ENCODE results near the gene IL7R.
"Not testable (repeated sequence)": the region's sequence is repeated elsewhere in the genome, so short reads cannot be mapped to it uniquely, and the experiment has no call there.

The IL7R gene

DNA sequence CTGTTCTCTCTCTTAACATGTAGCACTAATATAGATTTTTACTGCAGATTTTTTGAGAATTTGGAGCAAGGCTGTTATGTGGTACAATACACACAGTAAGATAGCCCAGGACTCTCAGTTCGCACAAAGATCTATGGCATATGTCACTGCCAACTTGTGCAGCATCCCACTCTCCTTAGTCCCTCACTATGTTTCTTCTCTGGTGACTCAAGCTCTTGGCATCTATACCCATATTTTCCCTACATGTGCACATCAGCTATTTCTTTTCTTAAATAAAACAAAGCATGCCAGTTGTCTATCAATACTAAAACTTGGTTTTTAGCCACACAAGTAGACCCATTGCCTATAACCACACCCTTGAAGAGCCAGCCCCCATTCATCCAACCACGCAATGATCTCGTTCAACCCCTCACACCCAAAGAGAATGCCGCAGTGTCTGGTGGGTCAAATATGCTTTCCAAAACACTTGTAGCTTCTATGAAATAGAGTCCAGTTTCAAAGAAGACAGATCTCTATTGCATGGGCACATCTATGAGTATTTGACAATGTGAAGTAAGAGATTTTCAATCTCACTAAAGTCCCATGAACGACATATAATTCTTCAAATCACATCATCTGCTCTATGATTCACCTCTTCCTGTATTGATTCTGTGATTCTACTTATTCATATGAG lies 18.2 kb upstream of the IL7R start:
- DNase-seq (ENCODE audit: low read depth in 3 of 3): no peak

DNA sequence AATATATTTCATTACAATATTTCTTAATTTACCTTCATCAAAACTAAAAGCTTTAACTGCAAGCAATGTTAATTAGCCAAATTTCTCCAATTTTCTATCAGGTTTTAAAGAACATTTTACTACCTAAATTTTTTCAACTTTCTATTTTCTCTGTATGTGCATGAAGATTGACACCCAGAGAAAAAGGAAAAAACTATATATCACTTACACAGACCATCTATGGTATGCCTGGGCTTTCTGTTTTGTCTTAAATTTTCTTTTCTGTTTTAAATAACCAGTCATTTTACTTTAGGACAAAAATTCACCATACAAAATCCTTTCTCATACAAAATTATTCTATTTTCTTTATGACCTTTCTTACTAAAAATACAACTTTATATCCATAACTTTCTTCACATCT lies 13.8 kb upstream of the IL7R start:
- DNase-seq (ENCODE audit: low read depth in 3 of 3): no peak

DNA sequence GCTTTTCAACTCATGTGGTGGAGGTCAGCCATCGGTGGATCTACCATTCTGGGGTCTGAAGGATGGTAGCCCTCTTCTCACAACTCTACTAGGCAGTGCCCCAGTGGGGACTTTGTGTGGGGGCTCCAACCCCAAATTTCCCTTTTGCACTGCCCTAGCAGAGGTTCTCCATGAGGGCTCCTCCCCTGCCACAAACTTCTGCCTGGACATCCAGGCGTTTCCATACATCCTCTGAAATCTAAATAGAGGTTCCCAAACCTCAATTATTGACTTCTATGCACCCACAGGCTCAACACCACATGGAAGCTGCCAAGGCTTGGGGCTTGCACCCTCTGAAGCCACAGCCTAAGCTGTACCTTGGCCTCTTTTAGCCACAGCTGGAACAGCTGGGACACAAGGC lies 11.2 kb upstream of the IL7R start:
- DNase-seq (ENCODE audit: low read depth in 3 of 3): not testable (repeated sequence)

DNA sequence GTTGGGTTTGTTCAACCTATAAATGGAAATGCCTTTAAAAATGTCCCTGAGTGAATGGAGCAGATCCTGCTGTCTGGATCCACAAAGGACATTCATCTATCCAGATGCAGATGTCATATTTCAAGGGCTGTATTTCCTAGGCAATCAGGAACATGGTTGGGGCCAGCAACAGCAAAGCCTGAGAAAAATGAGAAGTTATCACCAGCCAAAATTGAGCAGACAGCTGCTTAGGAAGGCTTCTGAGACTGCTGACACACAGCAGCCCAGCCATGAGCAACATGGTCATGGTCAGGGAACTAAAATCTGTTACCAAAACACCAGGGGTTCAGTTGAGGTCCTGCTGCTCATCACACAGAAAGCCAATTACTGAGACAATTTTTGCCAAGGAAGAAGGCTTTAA lies 9.2 kb upstream of the IL7R start:
- DNase-seq (ENCODE audit: low read depth in 3 of 3): no peak

DNA sequence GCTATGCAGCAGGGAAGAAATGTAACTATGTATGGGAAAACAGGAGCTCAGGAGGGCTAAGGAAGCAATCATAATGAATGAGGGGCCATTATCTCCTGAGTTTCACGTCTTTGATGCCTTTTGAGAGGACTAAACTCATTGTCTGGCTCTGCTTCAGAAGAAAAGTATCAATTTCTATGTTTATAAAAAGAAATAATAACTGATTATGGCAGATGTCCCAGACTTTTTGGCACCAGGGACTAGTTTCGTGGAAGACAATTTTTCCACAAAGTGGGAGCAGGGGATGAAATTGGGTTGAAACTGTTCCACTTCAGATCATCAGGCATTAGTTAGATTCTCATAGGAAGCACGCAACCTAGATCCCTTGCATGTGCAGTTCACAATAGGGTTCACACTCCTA lies 8.7 kb upstream of the IL7R start:
- no peak for DNase-seq (ENCODE audit: low read depth in 3 of 3)

DNA sequence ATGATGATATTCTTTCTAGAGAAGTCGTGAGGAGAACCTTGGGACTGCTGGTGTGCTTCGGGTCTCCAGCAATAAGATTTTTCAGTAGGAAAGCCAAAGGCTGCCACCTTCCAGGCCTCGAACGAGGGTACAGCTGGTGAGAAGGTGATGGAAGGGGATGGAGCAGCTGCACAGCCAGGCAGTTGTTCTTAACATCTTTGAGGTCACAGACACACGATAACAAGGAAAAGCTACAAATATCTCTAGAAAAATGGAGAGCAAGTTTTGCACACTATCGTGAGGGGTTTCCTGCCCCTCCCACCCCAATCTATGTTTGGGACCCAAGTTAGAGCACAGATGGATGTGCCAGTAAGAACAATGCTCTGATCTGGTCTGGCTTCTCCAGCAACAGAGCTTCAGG lies 6.8 kb upstream of the IL7R start:
- no peak for DNase-seq (ENCODE audit: low read depth in 3 of 3)

DNA sequence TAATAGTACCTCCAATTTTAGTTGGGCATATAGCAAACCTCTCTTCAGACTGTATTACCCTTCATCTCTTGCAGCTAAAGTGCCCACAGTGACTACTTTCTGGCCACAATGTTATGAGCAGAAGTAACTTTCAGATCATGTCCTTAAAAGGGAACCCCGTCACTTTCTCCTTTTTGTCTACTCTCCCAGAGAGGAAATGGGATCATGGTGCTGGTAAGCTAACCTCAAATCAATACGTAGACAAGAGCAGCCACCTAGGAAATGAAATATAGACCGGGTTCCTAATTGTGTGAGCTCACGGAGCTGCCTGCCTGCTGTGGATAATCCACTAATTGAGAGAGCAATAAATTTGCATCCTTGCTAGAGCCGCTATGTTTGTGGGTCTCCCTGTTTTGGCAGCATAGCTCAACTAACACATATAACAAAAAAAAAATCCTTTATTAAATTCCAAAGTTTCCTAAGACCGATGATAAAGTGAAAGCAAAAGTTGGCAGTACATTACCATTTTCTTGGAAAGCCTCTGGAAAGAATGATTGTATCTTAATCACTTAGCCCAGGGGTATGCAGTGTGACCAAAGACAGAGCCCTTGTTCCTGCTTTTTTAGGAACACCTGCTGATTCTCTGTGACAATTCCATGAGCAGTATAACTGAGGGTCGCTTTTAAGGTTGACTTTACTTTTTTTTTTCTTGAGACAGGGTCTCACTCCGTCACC lies 5.6 kb upstream of the IL7R start:
- no peak for DNase-seq (ENCODE audit: low read depth in 3 of 3)

DNA sequence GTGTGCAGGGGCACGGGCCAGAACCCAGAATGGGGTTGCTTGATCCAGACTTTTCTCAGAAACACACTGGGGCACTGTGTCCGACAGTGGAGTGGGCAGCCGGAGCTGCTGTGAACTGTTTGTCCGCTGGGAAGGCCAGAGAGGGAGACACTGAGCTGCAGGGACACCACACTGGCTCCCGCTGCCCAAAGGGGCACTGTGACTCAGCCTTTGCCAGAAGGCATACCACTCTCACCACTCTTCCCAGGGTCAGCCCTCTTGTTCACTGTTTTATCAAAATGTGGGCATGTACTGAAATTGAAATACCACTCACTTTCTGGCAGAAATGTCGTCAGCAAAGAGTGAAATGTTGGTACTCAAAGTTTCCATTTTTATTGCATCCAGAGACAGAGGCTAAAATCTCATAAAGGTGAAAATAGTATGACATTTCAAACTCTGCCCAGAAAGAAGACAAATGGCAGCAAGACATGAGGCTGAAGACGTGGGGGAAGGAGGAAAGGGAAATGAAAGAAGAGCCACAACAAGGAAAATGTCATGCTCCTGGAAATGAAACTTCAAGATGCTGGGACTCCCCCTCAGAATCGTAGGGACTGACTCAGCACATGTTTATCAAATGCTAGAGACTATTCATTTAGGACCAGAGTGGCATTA lies 4.5 kb upstream of the IL7R start:
- peak in 1 of 3 donors; percentile 36 for DNase-seq (ENCODE audit: low read depth in 3 of 3)

DNA sequence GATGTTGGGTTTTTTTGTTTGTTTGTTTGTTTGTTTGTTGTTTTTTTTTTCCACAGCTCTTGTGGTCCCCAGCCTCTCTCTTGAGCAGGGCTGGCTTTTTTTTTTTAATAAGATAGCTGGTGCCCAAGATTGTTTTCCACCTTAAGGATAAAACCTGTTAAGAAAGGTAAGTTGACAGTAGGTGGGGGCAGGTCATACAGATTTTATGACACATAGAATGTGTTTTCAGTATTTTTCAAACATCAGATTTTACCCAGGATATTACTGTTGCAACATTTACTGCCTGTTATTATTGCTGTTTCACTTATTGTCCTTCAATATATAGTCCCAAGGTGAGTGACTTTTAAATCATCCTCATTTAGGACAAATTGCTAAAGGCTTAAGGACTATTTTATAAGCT lies 3.9 kb upstream of the IL7R start:
- no peak for DNase-seq (ENCODE audit: low read depth in 3 of 3)

DNA sequence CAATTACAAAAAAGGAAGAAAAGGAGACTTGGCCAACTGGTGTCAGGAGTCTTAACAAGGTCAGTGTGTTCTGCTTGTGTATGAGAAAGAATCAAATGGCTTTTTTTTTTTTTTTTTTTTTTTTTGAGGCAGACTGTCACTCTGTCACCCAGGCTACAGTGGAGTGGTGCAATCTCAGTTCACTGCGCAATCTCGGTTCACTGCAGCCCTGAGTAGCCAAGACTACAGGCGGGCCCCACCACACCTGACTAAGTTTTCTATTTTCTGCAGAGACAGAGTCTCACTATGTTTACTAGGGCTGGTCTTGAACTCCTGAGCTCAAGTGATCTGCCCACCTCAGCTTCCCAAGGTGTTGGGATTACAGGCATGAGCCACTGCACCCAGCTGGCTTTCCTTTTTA lies 3.1 kb upstream of the IL7R start:
- peak in 2 of 3 donors; percentile 55 to 66 for DNase-seq (ENCODE audit: low read depth in 3 of 3)

DNA sequence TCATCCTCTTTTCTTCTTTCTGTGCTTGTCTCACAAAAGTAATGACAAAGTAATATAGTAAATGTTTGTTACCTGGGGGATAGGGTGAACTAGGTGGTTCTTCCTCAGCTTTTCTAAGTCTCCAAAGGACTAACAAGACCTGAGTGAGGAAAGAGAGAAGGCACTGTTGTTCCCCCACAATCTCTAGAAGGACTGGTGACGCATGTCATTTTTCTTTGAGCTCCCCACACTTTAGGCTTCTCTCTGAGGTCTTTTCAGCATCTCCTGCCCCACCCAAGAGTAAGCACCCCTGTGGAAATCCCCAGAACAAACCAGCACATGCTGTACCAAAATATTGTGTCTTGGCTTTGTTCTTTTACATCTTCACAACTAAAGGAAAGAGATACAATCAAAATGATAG lies 2.4 kb upstream of the IL7R start:
- DNase-seq (ENCODE audit: low read depth in 3 of 3): peak in 2 of 3 donors; percentile 50 to 61

DNA sequence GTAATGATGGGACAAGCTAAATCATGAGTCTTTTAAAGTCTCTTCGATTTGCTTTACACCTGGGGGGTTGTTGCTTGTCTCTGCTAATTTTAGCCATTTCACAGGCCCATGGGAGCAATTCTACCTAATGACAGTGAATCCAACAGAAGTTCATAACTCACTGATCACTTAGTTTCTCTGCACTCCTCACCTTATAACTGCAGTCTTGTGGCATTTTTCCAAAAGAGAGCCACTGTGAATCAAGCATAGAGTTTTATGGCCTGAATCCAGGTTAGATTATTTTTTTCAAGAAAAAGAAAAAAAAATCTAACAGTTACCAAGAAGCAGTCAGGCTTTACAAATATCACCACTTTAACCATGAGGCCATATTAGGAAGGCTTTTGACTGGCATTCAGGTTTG lies 1.5 kb upstream of the IL7R start:
- no peak for DNase-seq (ENCODE audit: low read depth in 3 of 3)

DNA sequence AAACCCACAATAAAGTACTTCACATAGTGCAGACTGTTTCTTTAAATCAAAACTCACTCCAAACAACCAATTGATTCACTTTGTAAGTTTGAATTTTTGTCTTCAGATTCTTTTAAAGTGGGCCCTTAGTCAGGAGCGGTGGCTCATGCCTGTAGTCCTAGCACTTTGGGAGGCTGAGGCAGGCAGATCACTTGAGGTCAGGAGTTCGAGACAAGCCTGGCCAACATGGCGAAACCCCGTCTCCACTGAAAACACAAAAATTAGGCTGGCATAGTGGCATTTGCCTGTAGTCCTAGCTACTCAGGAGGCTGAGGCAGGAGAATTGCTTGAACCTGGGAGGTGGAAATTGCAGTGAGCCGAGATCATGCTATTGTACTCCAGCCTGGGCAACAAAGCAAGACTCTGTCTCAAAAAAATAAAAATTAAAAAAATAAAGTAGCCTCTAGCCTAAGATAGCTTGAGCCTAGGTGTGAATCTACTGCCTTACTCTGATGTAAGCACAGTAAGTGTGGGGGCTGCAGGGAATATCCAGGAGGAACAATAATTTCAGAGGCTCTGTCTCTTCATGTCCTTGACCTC lies 416 bp upstream of the IL7R start:
- not testable (repeated sequence) for DNase-seq (ENCODE audit: low read depth in 3 of 3)

DNA sequence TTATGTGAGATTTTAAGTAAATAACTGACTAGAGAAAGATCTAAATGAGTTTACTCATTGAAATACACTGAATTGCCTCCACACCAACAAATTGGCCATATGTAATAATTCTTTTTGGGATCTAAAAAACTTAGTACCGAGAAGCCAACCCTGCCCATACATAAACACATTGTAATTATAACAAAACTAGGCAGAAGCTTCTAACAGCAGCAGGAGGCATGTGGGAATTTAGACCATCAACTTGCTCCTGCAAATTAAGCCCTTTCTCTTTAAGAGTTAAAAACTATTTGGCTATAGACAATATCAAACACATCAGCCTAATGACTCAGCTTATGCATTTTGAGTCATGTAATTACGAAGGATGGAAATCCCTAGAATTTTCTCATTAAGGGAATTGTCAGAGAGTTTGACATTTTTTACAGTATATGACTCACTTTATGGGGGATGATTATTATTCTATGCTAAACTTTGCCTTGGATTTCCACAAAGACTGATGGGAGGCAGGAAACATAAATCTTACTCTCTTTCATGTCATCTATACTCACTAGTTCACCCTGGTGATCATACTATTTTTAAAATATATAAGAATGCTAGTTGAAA lies 1.0 kb downstream of the IL7R start:
- no peak for DNase-seq (ENCODE audit: low read depth in 3 of 3)

DNA sequence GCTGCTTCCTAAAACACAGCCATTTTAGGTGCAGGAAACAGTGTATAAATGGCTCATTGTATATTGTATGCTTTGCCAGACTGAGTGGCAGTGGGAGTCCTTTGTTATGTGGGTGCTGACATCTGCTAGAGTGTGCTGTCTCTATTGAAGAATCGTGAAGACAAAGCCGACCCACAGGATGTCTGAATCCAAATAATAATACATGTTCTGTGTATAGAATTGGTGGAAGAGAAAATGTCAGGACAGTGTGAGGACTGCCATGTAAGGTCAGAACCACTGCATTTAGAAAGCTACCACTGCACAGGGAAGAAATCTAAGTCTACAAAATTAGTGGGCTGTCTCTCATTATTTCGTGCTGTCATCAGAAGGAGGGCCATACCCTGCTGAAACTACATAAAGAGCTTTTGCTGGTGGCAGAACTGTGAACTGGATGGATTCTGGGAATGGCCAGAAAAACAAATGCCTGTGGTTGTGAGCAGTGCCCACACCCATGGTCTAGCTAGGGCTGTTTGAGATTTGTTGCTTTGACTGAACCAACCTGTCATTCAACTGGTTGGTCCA lies 2.5 kb downstream of the IL7R start:
- no peak for DNase-seq (ENCODE audit: low read depth in 3 of 3)

DNA sequence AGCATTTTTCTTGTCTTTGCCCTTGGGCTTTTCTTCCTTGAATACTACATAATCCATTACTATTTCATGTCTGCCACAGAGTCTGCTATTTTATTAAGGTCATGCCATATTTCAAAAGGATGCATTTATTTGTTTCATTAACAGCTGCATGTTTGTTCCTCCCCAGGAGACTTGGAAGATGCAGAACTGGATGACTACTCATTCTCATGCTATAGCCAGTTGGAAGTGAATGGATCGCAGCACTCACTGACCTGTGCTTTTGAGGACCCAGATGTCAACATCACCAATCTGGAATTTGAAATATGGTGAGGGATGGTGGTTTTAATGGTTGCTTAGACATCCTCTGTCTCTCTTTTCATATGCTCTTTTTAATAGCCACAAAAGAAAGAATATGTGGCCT lies 4.0 kb downstream of the IL7R start:
- no peak for DNase-seq (ENCODE audit: low read depth in 3 of 3)

DNA sequence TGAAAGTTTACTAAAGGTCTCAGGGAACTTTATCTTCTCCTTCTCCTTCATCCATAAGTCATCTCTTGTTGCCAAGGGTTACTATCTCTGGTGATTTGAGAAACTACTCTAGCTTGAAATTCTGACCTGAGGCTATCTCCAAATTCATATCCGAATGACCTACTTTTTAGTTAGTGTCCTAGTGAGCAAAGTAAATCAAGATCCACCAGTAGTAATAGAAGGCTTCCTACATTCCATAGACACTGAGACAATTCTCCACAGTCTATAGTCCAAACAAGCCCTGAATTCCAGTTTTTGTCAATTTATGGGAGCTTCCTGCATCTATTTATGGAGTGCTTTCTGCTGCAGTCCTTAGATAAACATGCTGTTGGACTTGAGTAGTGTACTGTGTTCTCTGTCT lies 5.0 kb downstream of the IL7R start:
- no peak for DNase-seq (ENCODE audit: low read depth in 3 of 3)

DNA sequence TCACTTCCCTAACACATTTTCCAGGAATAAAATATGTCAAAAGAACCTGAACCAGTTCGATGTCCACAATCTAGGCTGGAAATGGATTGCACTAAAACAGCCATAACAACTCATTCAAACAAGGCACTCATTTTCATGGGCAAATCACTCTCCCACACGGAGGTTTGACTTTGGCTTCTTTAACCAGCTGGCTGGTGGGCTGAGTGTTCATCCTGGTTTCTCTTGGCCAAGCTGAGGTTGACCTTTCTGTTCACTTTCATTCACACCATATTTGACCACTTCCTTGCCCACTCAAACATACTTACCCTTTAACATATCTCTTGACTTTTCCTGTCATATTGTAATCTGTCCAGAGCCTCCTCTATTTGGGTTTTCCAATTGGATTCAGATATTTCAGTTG lies 5.4 kb downstream of the IL7R start:
- no peak for DNase-seq (ENCODE audit: low read depth in 3 of 3)

DNA sequence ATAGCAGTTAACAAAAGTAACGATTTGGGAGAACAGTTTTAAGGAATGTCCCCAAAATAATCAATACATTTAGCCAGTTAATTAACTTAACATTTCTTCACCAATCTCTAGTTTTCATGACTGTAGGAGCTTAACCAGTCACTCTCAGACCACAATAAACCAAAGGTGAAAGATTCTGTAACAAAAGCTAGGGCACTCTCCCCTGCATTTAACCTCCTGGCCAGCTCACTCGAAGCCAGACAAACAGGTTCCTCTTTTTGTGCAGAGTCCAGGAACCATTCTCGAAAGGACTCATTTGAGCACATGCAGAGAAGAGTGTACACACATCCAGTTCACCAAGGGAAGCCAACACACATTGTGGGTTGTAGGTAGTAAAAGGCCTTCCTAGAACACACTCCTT lies 6.5 kb downstream of the IL7R start:
- no peak for DNase-seq (ENCODE audit: low read depth in 3 of 3)

DNA sequence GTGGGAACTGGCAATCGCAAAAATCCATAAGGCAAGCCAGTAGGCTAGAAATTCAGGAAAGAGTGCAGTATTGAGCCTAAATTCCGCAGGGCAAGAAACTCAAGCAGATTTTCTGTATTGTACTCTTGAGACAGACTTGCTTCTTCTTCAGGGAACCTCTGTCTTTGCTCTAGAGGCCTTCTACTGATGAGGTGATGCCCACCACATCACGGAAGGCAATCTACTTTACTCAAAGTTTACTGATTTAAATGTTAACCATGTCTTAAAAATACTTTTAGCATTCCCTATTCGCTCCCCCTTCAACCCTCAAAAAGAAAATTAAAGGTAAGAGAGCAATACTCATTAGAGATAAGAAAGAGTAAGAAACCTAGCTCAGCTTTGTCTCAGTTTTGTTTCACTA lies 11.3 kb downstream of the IL7R start:
- no peak for DNase-seq (ENCODE audit: low read depth in 3 of 3)

DNA sequence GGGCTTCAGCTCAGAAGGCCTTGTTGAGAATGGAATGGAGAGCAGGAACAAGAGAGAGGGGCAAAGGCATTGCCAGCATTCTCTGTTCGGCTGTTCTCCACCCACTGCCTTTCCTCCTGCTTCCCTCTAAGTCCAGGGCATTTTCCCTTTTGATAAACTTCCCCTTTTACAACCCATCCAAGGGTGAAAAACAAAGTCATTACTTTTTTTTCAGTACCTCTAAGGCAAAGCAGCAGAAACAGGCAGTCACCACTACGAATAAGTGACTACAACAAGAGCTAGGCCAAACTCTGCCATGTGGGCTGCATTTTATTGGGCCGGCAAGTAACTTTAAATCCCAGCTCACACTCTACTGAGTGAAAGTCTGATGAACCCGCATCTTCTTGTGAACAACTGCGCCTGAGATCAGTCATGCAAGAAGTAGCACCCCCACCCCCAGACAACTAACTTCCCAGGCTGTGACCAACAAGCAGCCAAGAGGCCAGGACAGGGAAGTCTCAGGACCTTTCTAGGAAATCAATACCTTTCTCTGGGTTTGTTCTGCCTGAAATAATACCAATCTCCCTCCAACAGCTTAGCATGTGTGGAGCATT lies 13.1 kb downstream of the IL7R start:
- no peak for DNase-seq (ENCODE audit: low read depth in 3 of 3)

DNA sequence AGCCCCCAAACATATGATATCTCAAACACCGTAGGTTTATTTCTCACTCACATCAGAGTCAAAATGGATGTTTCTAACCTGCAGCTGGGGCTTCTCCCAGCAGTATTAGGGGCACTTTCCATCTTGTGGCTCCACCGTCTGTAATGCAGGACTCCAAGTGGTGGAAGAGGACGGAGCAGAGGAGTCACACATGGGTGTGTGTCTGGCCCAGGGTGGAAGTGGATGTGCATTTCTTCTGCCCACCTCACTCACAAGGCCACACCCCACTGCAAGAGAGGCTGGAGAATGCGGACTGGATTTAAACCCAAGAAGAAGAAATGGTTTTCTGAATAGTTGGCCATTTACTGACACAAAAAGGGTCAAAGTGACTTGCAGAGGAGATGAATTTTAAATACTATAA lies 13.9 kb downstream of the IL7R start:
- DNase-seq (ENCODE audit: low read depth in 3 of 3): no peak

Data from stimulated activated CD4-positive, alpha-beta T cell treated with anti-CD3 and anti-CD28 coated beads, TNF-alpha, amount 100 ng/mL, for 48 hours (primary cell).